ENCODE data around the gene CCDC88B.

The CCDC88B gene

DNA sequence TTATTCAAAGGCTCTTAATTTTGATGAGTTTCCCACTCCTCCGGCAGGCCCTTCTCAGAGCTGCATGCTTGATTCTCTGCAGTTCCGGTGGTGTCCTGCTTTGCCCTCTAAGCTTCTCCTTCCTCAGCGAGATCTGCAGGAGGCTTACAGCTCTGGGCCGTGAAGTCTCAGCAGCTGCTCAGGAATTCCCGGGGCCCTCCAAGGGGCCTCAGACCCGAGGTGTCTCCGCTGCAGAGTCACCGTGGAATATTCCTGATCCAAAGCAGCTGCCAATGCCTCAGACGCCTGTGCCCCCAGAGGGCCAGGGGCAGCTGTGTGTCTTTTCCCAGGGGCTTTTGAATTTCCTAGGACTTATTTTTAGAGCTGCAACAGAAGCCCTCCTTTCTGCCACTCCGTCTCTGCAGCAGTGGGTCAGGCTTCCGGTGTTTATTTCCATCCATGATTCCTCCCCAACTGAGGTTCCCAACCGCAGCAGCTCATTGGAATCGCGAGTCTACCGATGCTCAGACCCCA is 56.1 kb downstream of the CCDC88B start:
- no peaks in the 10 kb centered on the region for H3K9me3 ChIP-seq (ENCODE audit: insufficient read depth, low read length)
- TF ChIP-seq, protein P1, sequence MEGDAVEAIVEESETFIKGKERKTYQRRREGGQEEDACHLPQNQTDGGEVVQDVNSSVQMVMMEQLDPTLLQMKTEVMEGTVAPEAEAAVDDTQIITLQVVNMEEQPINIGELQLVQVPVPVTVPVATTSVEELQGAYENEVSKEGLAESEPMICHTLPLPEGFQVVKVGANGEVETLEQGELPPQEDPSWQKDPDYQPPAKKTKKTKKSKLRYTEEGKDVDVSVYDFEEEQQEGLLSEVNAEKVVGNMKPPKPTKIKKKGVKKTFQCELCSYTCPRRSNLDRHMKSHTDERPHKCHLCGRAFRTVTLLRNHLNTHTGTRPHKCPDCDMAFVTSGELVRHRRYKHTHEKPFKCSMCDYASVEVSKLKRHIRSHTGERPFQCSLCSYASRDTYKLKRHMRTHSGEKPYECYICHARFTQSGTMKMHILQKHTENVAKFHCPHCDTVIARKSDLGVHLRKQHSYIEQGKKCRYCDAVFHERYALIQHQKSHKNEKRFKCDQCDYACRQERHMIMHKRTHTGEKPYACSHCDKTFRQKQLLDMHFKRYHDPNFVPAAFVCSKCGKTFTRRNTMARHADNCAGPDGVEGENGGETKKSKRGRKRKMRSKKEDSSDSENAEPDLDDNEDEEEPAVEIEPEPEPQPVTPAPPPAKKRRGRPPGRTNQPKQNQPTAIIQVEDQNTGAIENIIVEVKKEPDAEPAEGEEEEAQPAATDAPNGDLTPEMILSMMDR (IDR thresholded peaks at IDR 0.05; ENCODE audit: low read depth, low read length): no peak
- no peaks in the 10 kb centered on the region for H3K36me3 ChIP-seq (replicated peaks; ENCODE audit: low read depth, low read length)
- no peak overlapping the region for H3K4me3 ChIP-seq (ENCODE audit: low read length)
- no peak overlapping the region for H2AFZ ChIP-seq (ENCODE audit: low read depth, low read length)
- no peaks in the 10 kb centered on the region for H3K79me2 ChIP-seq (ENCODE audit: low read length)
- no peak overlapping the region for H3K27ac ChIP-seq (ENCODE audit: low read length)
- peaks cover 18% of the 10 kb centered on the region for H3K27me3 ChIP-seq (ENCODE audit: low read depth, low read length)
- no peaks in the 10 kb centered on the region for H4K20me1 ChIP-seq (ENCODE audit: insufficient read depth, low read length)
- H3K4me2 ChIP-seq (ENCODE audit: low read length): no peak overlapping the region
- H3K4me1 ChIP-seq (ENCODE audit: low read length): no peaks in the 10 kb centered on the region
- no peak overlapping the region for H3K9ac ChIP-seq (ENCODE audit: low read length)

DNA sequence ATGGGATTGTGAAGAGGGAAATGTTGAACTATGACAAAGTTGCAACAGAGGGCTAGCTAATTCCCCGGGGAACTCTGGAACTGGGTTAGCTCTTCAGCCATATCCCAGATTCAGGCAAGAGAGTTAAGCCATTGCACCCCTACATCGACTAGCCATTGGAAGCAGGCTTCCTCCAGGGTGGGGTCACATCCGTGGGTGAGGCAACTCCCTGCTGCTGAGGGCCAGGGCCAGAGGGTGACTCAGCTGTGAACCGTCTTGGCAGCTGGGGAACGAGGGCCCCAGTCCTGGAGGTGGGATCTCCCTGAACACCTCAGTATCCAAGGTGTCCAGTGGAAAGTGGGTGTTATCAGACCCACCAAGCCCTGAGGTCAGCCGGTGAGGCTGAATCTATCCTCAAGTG is 60.1 kb downstream of the CCDC88B start:
- no peak for TF ChIP-seq EZH2phosphoT487 (IDR thresholded peaks at IDR 0.05; ENCODE audit: low read depth)
- TF ChIP-seq, protein P1 (IDR thresholded peaks at IDR 0.05; ENCODE audit: low read depth, low read length): no peak
- no peak overlapping the region for H3K27ac ChIP-seq (ENCODE audit: low read length)
- H3K27me3 ChIP-seq (ENCODE audit: low read depth, low read length): peaks cover 25% of the 10 kb centered on the region
- no peak overlapping the region for H3K4me3 ChIP-seq (ENCODE audit: low read length)
- H3K79me2 ChIP-seq (ENCODE audit: low read length): no peaks in the 10 kb centered on the region
- no peaks in the 10 kb centered on the region for H3K9me3 ChIP-seq (ENCODE audit: insufficient read depth, low read length)
- H2AFZ ChIP-seq (ENCODE audit: low read depth, low read length): no peak overlapping the region
- no peak overlapping the region for H3K9ac ChIP-seq (ENCODE audit: low read length)
- no peaks in the 10 kb centered on the region for H3K4me1 ChIP-seq (ENCODE audit: low read length)
- H4K20me1 ChIP-seq (ENCODE audit: insufficient read depth, low read length): no peaks in the 10 kb centered on the region
- no peaks in the 10 kb centered on the region for H3K36me3 ChIP-seq (replicated peaks; ENCODE audit: low read depth, low read length)
- H3K4me2 ChIP-seq (ENCODE audit: low read length): no peak overlapping the region

DNA sequence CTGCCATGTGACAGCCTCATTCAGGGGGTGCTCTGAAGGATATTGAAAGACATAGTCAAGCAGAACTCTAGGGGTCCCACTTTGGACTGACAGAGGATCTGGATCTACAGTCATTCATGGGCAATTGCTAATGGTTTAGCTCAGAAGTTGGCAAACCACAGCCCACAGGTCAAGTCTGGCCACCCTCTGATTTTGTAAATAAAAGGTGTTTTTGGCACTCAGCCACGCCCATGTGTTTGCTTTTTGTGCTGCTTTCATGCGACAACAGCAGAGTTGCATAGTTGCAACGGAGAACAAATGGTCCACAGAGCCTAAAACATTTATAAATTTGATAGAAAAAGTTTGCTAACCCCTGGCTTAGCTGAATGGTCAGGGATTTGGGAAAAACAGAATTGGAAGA is 60.7 kb downstream of the CCDC88B start:
- Histone ChIP-seq H3K79me2 (ENCODE audit: low read length) (no peaks in the 10 kb centered on the region), H3K4me2 (ENCODE audit: low read length) (no peak overlapping the region), H3K9me3 (ENCODE audit: insufficient read depth, low read length) (no peaks in the 10 kb centered on the region), H2AFZ (ENCODE audit: low read depth, low read length) (no peak overlapping the region), H4K20me1 (ENCODE audit: insufficient read depth, low read length) (no peaks in the 10 kb centered on the region), H3K4me3 (ENCODE audit: low read length) (no peak overlapping the region), H3K9ac (ENCODE audit: low read length) (no peak overlapping the region), H3K36me3 (replicated peaks; ENCODE audit: low read depth, low read length) (no peaks in the 10 kb centered on the region), H3K4me1 (ENCODE audit: low read length) (no peaks in the 10 kb centered on the region), H3K27me3 (ENCODE audit: low read depth, low read length) (peaks cover 24% of the 10 kb centered on the region; the same call in 1 of the 2 replicates), H3K27ac (ENCODE audit: low read length) (no peak overlapping the region)
- TF ChIP-seq, protein P1 (IDR thresholded peaks at IDR 0.05; ENCODE audit: low read depth, low read length): no peak
- no peak for TF ChIP-seq EZH2phosphoT487 (IDR thresholded peaks at IDR 0.05; ENCODE audit: low read depth)

DNA sequence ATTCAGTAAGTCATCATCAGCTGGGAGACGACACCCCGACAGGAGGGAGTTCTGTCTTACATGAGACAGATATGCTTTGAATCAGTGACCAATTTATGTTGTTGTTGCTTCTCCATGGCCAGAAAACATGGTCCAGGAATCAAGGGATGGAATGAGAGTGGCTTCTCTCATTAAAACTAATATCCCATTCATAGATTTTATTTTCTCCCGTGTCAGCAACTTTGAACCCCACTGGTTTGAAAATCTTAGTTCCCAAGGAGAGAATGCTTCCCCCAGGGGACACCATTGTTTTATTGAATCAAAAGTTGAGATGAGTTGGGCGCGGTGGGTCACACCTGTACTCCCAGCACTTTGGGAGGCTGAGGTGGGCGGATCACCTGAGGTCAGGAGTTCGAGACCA is 61.8 kb downstream of the CCDC88B start:
- H3K9ac ChIP-seq (ENCODE audit: low read length): no peak overlapping the region
- no peaks in the 10 kb centered on the region for H3K9me3 ChIP-seq (ENCODE audit: insufficient read depth, low read length)
- TF ChIP-seq, protein P1 (IDR thresholded peaks at IDR 0.05; ENCODE audit: low read depth, low read length): no peak
- no peak for TF ChIP-seq EZH2phosphoT487 (IDR thresholded peaks at IDR 0.05; ENCODE audit: low read depth)
- H4K20me1 ChIP-seq (ENCODE audit: insufficient read depth, low read length): no peaks in the 10 kb centered on the region
- H3K27ac ChIP-seq (ENCODE audit: low read length): no peak overlapping the region
- peaks cover 24% of the 10 kb centered on the region; the same call in 1 of the 2 replicates for H3K27me3 ChIP-seq (ENCODE audit: low read depth, low read length)
- H3K4me1 ChIP-seq (ENCODE audit: low read length): no peaks in the 10 kb centered on the region
- no peaks in the 10 kb centered on the region for H3K79me2 ChIP-seq (ENCODE audit: low read length)
- no peak overlapping the region for H3K4me2 ChIP-seq (ENCODE audit: low read length)
- no peaks in the 10 kb centered on the region for H3K36me3 ChIP-seq (replicated peaks; ENCODE audit: low read depth, low read length)
- no peak overlapping the region for H3K4me3 ChIP-seq (ENCODE audit: low read length)
- no peak overlapping the region for H2AFZ ChIP-seq (ENCODE audit: low read depth, low read length)

All from OCI-LY3 (cell line).